Neural cell (in vitro differentiated cells): Measurements from ENCODE around the gene MAPK9. TPM values are rescaled to one million over a fixed set of nuclear protein-coding genes. Genes with fewer than 3 reads are reported as not detected.

ENCODE experiments used
- H2AFZ ChIP-seq: fragments of 200-600, 300-800 bp; sonication (generic), shearing (Covaris generic); 2 replicates; pipeline ENCODE4 v1.6.0; 2014; ENCODE audit warnings: low read depth, mild to moderate bottlenecking, antibody characterized with exemption, low read length, moderate library complexity
- H3F3A ChIP-seq: fragments of 200-600 bp; shearing (Covaris generic); 2 replicates; pipeline ENCODE4 v1.6.1; 2016; ENCODE audit warnings: mild to moderate bottlenecking, moderate library complexity, mixed read lengths, antibody characterized with exemption, low read length; ENCODE audit not compliant: insufficient read depth, poor library complexity, severe bottlenecking
- H3K27ac ChIP-seq: fragments of 200-600, 300-800 bp; sonication (generic), shearing (Covaris generic); 2 replicates; pipeline ENCODE4 v1.5.1; 2014; ENCODE audit warnings: mild to moderate bottlenecking, low read length, moderate library complexity
- H3K27me3 ChIP-seq: fragments of 300-800, 200-600 bp; sonication (generic), shearing (Covaris generic); 2 replicates; pipeline ENCODE4 v1.6.0; 2014; ENCODE audit warnings: mild to moderate bottlenecking, low read depth, low read length, moderate library complexity; ENCODE audit not compliant: insufficient read depth
- H3K36me3 ChIP-seq: fragments of 300-800, 200-600 bp; sonication (generic), shearing (Covaris generic); 2 replicates; pipeline ENCODE4 v1.5.1; 2014; ENCODE audit warnings: mild to moderate bottlenecking, antibody characterized with exemption, low read length, moderate library complexity; ENCODE audit not compliant: insufficient read depth
- H3K4me2 ChIP-seq: fragments of 300-800, 200-600 bp; sonication (generic), shearing (Covaris generic); 2 replicates; pipeline ENCODE4 v1.6.0; 2014; ENCODE audit warnings: mild to moderate bottlenecking, low read length
- H3K4me3 ChIP-seq: fragments of 300-800, 200-600 bp; sonication (generic), shearing (Covaris generic); 2 replicates; pipeline ENCODE4 v1.5.1; 2014; ENCODE audit warnings: mild to moderate bottlenecking, low read length, moderate library complexity
- H3K79me2 ChIP-seq: fragments of 200-600 bp; shearing (Covaris generic); replicated peaks from 2 replicates; pipeline ENCODE4 v1.6.0; 2014; ENCODE audit warnings: mild to moderate bottlenecking, low read length, moderate library complexity; ENCODE audit not compliant: insufficient read depth
- H3K9ac ChIP-seq: fragments of 300-800, 200-600 bp; sonication (generic), shearing (Covaris generic); 2 replicates; pipeline ENCODE4 v1.6.1; 2016; ENCODE audit warnings: mild to moderate bottlenecking, low read length, mixed read lengths
- H3K9me2 ChIP-seq: fragments of 200-600 bp; shearing (Covaris generic); 2 replicates; pipeline ENCODE4 v1.6.1; 2016; ENCODE audit warnings: mild to moderate bottlenecking, low read length, mixed read lengths; ENCODE audit not compliant: insufficient read depth
- H3K9me3 ChIP-seq: fragments of 200-600, 300-800 bp; sonication (generic), shearing (Covaris generic); 2 replicates; pipeline ENCODE4 v1.6.1; 2016; ENCODE audit warnings: mild to moderate bottlenecking, mixed run types, low read length, moderate library complexity, mixed read lengths
- H4K20me1 ChIP-seq: fragments of 200-600 bp; shearing (Covaris generic); 2 replicates; pipeline ENCODE4 v1.6.1; 2016; ENCODE audit warnings: mild to moderate bottlenecking, mixed run types; ENCODE audit not compliant: insufficient read depth
- EP300 ChIP-seq: fragments of 450-650 bp; conservative IDR thresholded peaks from 2 replicates; pipeline ENCODE4 v1.6.1; 2014; ENCODE audit warnings: antibody characterized with exemption, mild to moderate bottlenecking, moderate library complexity; ENCODE audit not compliant: poor library complexity, severe bottlenecking
- EZH2 ChIP-seq: fragments of 200-600, 300-800 bp; shearing (Covaris generic), sonication (generic); IDR thresholded peaks from 2 replicates; pipeline ENCODE4 v1.6.1; 2014; ENCODE audit warnings: antibody characterized with exemption, low read length, borderline replicate concordance, mild to moderate bottlenecking; ENCODE audit not compliant: insufficient read depth, poor library complexity, severe bottlenecking
- MXI1 ChIP-seq: fragments of 450-650 bp; conservative IDR thresholded peaks from 2 replicates; pipeline ENCODE4 v1.6.1; 2014; ENCODE audit warnings: antibody characterized with exemption, mild to moderate bottlenecking; ENCODE audit not compliant: poor library complexity, severe bottlenecking
- POLR2AphosphoS5 ChIP-seq: IDR thresholded peaks from 2 replicates; pipeline ENCODE4 v1.6.1; 2012
- RAD21 ChIP-seq: fragments of 450-650 bp; conservative IDR thresholded peaks from 2 replicates; pipeline ENCODE4 v1.6.1; 2014; ENCODE audit warnings: antibody characterized with exemption, mild to moderate bottlenecking, moderate library complexity
- SMC3 ChIP-seq: fragments of 450-650 bp; conservative IDR thresholded peaks from 2 replicates; pipeline ENCODE4 v1.6.1; 2014; ENCODE audit warnings: antibody characterized with exemption, mild to moderate bottlenecking, moderate library complexity; ENCODE audit not compliant: poor library complexity
- TAF1 ChIP-seq: IDR thresholded peaks from 2 replicates; pipeline ENCODE4 v1.6.1; 2012; ENCODE audit warnings: low read depth
- polyA plus RNA-seq: library from polyadenylated mRNA; depleted of rRNA; stranded (reverse); fragments of >200 nt; gene quantifications from 2 replicates; pipeline ENCODE4 v1.2.3, GENCODE V29; 2014
- TF ChIP-seq, protein P1 (sequence below): IDR thresholded peaks from 2 replicates; pipeline ENCODE4 v1.6.1; 2012; ENCODE audit warnings: borderline replicate concordance
- TF ChIP-seq, protein P2 (sequence below): fragments of 450-650 bp; IDR thresholded peaks from 2 replicates; pipeline ENCODE4 v1.5.1; 2014; ENCODE audit warnings: antibody characterized with exemption, mild to moderate bottlenecking, moderate library complexity; ENCODE audit not compliant: poor library complexity, severe bottlenecking

The MAPK9 gene
- polyA plus RNA-seq, 1 donor from 2014 or later = 73.9 TPM

- TF ChIP-seq EZH2 (no peak), EP300 (no peak), MXI1 (no peak), SMC3 (no peak), TAF1 (no peak), RAD21 (no peak)
- TF ChIP-seq, protein P1, sequence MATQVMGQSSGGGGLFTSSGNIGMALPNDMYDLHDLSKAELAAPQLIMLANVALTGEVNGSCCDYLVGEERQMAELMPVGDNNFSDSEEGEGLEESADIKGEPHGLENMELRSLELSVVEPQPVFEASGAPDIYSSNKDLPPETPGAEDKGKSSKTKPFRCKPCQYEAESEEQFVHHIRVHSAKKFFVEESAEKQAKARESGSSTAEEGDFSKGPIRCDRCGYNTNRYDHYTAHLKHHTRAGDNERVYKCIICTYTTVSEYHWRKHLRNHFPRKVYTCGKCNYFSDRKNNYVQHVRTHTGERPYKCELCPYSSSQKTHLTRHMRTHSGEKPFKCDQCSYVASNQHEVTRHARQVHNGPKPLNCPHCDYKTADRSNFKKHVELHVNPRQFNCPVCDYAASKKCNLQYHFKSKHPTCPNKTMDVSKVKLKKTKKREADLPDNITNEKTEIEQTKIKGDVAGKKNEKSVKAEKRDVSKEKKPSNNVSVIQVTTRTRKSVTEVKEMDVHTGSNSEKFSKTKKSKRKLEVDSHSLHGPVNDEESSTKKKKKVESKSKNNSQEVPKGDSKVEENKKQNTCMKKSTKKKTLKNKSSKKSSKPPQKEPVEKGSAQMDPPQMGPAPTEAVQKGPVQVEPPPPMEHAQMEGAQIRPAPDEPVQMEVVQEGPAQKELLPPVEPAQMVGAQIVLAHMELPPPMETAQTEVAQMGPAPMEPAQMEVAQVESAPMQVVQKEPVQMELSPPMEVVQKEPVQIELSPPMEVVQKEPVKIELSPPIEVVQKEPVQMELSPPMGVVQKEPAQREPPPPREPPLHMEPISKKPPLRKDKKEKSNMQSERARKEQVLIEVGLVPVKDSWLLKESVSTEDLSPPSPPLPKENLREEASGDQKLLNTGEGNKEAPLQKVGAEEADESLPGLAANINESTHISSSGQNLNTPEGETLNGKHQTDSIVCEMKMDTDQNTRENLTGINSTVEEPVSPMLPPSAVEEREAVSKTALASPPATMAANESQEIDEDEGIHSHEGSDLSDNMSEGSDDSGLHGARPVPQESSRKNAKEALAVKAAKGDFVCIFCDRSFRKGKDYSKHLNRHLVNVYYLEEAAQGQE = no peak
- Histone ChIP-seq H3K27me3 (no peaks in the 10 kb centered on the region), H3K9ac (no peak overlapping the region), H3K4me2 (no peak overlapping the region), H3K36me3 (no peaks in the 10 kb centered on the region), H3K27ac (no peak overlapping the region), H4K20me1 (no peaks in the 10 kb centered on the region), H3K79me2 (no peaks in the 10 kb centered on the region), H3K9me2 (no peaks in the 10 kb centered on the region), H3K9me3 (no peaks in the 10 kb centered on the region), H3F3A (no peaks in the 10 kb centered on the region), H3K4me3 (no peak overlapping the region), H2AFZ (no peak overlapping the region)
These were observed 78.2 kb downstream of the MAPK9 start for GRCh38 chr5:180213657-180214207.

- Histone ChIP-seq H3K79me2 (no peaks in the 10 kb centered on the region), H3K4me3 (no peak overlapping the region), H3F3A (no peaks in the 10 kb centered on the region), H2AFZ (no peak overlapping the region), H3K9me3 (no peaks in the 10 kb centered on the region), H3K9ac (no peak overlapping the region), H4K20me1 (no peaks in the 10 kb centered on the region), H3K27me3 (no peaks in the 10 kb centered on the region), H3K36me3 (no peaks in the 10 kb centered on the region), H3K9me2 (no peaks in the 10 kb centered on the region), H3K4me2 (no peak overlapping the region), H3K27ac (no peak overlapping the region)
- no peak for TF ChIP-seq RAD21
- no peak for TF ChIP-seq SMC3
- no peak for TF ChIP-seq EP300
- TF ChIP-seq, protein P1 = no peak
- no peak for TF ChIP-seq MXI1
- no peak for TF ChIP-seq EZH2
- TF ChIP-seq, protein P2, sequence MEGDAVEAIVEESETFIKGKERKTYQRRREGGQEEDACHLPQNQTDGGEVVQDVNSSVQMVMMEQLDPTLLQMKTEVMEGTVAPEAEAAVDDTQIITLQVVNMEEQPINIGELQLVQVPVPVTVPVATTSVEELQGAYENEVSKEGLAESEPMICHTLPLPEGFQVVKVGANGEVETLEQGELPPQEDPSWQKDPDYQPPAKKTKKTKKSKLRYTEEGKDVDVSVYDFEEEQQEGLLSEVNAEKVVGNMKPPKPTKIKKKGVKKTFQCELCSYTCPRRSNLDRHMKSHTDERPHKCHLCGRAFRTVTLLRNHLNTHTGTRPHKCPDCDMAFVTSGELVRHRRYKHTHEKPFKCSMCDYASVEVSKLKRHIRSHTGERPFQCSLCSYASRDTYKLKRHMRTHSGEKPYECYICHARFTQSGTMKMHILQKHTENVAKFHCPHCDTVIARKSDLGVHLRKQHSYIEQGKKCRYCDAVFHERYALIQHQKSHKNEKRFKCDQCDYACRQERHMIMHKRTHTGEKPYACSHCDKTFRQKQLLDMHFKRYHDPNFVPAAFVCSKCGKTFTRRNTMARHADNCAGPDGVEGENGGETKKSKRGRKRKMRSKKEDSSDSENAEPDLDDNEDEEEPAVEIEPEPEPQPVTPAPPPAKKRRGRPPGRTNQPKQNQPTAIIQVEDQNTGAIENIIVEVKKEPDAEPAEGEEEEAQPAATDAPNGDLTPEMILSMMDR = no peak
- no peak for TF ChIP-seq POLR2AphosphoS5
- TF ChIP-seq TAF1 = no peak
These were observed 78.7 kb downstream of the MAPK9 start for GRCh38 chr5:180213256-180213600.
